Keratinocyte (primary cell): ENCODE data around the gene FEN1.

ENCODE experiments used
- CTCF ChIP-seq, 3 experiments: IDR thresholded peaks in 1 of 3; conservative IDR thresholded peaks in 1 of 3; optimal IDR thresholded peaks in 1 of 3; 2 replicates in 2 of 3; 3 replicates in 1 of 3; pipeline versions ENCODE3 to v1.5.1; 2011; ENCODE audit warnings: low read length in 3 of 3, mild to moderate bottlenecking in 3 of 3, moderate library complexity in 2 of 3, control low read depth in 1 of 3, inconsistent platforms in 1 of 3; ENCODE audit not compliant: insufficient read depth in 2 of 3; ENCODE audit errors: extremely low read depth in 1 of 3
- EZH2 ChIP-seq: IDR thresholded peaks from one replicate; pipeline ENCODE4 v1.6.1; 2012; ENCODE audit warnings: inconsistent platforms, mild to moderate bottlenecking, low read length, moderate library complexity

GRCh38 chr11:61799665-61800284 is 7.1 kb downstream of the FEN1 start:
- TF ChIP-seq CTCF (optimal IDR thresholded peaks at IDR 0.05 in 1 of 3, IDR thresholded peaks at IDR 0.05 in 1 of 3, conservative IDR thresholded peaks at IDR 0.05 in 1 of 3; ENCODE audit: extremely low read depth in 1 of 3, insufficient read depth in 2 of 3, low read length in 3 of 3), result no peak
- no peak for TF ChIP-seq EZH2
